ENCODE results near the gene ABCF1.

Gene ABCF1

GRCh38 chr6:30601815-30602641, 30.8 kb downstream of the ABCF1 start:
- no peak for DNase-seq (ENCODE audit: low read depth)

DNA sequence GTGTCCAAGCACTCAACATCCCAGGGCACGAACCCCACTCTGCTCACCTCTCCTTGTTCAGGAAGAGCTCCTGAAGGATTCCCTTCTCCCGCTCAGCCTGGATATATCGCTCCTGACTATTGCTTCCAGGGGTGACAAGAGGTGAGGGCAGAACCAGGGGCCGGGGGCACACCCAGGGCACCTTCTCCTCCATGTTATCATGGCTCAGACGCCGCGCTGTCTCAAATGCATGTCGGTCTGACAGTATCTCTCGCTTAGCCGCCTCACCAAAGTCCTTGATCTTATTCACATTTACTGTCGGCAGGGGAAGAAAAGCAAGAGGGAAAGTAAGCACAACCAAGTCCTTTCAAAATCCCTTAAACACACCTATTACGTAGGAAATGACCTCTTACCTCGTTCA, 32.7 kb downstream of the ABCF1 start:
- no peak for DNase-seq (ENCODE audit: low read depth)

- no peak for DNase-seq (ENCODE audit: low read depth)
Observed at GRCh38 chr6:30610065-30610464, 38.8 kb downstream of the ABCF1 start.

- no peak for DNase-seq (ENCODE audit: low read depth)
Observed at GRCh38 chr6:30611150-30611855, 40.1 kb downstream of the ABCF1 start.

- DNase-seq (ENCODE audit: low read depth) = no peak
Observed at GRCh38 chr6:30611856-30612194, 40.6 kb downstream of the ABCF1 start.

GRCh38 chr6:30612213-30612612, 41.0 kb downstream of the ABCF1 start:
- DNase-seq (ENCODE audit: low read depth) = no peak

DNA sequence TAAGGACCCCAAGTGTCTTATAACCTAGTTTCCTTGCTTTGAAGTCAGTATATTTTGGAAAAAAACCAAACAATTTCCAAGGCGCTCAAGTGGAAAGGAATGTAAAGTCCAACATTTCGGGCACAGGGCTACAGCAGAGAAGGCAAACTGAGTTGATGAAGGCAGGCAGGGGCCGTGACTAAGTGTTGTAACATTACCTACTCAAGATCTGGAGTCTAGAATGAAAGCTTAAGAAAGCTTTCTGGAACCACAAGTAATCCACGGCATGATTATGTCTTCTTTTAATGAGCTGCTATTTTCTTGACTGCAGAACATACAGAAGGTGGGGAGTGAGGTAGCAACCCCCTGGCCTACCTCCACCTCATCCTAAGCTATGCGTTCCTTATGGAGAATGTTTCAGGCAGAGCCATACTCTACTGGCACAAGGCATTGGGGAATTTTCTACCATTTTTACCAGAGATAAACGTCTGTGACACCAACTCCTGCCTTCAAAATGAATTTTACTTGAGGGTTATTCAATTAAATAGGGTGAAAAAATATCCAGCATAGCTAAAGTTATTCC, 41.5 kb downstream of the ABCF1 start:
- DNase-seq (ENCODE audit: low read depth) = no peak

- DNase-seq (ENCODE audit: low read depth) = no peak
Observed at GRCh38 chr6:30613251-30614043, 42.2 kb downstream of the ABCF1 start.

DNA sequence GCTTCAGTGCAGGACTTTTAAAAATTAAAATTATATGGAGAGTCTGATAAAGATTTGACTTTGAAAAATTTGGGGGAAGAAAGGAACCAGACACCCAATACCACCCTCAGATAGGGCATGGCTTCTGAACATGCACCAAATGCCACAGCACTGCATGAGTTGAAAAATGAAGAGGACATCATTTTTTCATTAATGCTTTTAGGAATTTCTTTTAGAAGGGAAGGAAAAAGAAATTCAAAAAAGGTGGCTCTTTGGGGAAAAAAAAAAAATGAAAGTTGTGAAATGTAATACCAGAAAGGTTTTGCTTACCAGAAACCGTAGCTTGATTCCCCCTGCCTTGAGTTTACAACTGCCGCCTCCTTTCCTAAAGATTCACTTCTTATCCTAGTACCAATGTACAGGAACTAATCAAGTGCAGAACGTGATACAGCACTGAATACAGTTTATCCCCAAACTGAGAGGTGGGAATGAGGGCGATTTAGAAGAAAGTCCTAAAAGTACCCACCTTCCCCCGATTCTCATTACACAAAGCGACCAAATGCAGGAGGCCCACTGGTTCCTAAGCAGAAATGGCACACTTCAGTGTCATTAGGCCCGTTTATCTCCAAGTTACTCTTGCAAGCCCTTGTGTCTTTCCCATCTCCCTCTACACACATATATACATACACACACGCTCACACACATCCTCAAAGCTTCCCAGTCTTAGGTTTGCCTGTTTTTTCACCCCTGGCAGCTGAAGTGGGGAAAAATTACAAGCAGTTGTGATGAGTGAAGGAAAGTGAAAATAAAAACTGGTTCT, 43.0 kb downstream of the ABCF1 start:
- no peak for DNase-seq (ENCODE audit: low read depth)

DNA sequence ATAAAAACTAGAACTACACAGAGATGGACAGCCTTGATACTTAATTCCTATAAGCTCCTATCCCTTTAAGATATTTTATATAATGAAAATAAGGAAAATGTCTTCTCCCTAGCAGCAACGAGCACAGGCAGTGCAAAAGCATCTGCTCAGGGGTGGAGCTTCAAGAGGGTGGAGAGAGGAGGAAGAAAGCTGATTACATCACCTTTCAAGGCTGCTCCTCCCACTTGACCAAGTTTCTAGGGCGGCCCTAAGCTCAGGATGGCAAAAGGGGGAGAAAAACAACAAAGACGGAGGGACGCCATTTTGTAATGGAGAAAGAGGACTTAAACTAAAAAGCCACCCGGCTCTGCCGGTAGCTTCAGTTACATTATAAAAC, 43.6 kb downstream of the ABCF1 start:
- DNase-seq (ENCODE audit: low read depth) = peak; percentile 64

DNA sequence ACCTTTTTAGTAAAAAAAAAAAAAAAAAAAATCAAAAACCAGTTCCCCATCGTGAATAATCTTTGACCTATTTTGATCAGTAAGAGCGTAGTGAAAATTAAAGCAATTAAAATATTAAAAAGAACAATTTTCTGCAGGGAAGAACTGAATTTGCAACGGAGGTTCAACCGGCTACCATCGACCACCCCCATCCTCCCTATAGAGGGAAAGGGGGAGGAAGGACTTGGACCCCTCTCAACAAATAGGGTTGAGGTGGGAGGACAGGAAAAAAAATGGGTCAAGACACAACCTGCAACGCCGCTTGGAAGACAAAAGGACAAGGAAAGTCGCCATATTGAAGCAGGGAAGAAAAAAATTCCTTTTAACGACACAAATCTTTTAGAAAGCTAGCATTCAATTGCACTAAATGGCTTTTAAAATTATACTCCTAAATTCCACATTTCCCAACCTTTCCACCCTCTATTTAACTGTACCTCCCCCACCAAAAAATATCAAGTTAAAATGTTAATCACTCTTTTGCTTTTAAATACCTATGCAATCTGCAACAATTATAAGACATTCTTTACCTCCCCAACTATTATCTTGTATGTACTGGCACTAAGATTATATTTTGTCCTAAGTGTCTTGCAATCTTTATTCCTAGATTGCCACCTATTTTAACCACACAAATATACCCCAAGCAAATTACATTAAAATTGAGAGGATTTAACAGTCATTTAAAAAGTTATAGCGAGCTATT, 44.1 kb downstream of the ABCF1 start:
- DNase-seq (ENCODE audit: low read depth) = no peak

DNA sequence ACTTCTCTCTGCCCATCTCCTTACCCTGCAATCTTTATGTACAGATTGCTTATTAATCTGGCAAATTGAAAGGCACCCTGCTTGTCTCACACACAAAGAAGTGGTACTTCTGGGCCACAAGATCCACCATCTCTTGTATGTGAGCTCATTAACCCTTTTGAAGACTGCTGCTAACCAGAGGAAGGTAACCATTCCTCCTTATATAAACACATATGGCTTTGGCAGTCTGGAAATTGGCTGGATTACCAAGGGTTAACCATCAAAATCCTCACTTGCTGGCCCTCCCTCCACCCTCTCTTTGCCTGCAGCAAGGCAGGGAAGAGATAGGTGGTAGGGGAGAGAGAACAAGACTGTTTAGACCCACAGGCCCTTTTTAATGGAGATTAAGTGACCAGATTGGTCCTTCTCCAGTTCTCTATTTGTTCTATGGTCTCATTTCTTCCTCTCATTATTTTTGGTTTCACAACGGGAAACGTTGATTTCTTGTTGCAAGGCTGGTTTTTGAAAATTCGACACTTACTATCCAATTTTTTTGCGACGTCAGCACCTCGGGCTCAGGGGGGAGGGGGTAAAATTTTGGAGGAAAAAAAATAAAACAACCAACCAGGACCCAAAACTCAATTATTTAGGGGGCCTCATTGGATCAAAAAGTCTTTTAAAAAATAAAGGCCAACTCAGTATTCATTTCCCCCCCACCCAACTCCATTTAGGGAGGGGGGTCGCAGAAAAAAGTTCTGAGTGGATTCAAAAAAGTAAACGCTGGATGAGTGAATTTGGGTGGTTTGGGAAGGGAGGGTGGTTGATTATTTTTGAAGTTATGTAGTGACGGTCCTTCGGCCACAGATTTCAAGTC, 44.9 kb downstream of the ABCF1 start:
- no peak for DNase-seq (ENCODE audit: low read depth)

- DNase-seq (ENCODE audit: low read depth) = peak; percentile 94
Observed at GRCh38 chr6:30616811-30617564, 45.7 kb downstream of the ABCF1 start, which contains the start of gene PPP1R10. PPP1R10 (minus strand) TSS chr6:30617243; CDS start chr6:30609944, 7,299 bp downstream.

GRCh38 chr6:30617565-30618269, 46.5 kb downstream of the ABCF1 start, which contains the start of gene MRPS18B:
MRPS18B (plus strand) TSS chr6:30617840; CDS start chr6:30617866, 26 bp downstream.
- DNase-seq (ENCODE audit: low read depth) = peak; percentile 93

- DNase-seq (ENCODE audit: low read depth) = no peak
Observed at GRCh38 chr6:30618270-30618797, 47.1 kb downstream of the ABCF1 start.

DNA sequence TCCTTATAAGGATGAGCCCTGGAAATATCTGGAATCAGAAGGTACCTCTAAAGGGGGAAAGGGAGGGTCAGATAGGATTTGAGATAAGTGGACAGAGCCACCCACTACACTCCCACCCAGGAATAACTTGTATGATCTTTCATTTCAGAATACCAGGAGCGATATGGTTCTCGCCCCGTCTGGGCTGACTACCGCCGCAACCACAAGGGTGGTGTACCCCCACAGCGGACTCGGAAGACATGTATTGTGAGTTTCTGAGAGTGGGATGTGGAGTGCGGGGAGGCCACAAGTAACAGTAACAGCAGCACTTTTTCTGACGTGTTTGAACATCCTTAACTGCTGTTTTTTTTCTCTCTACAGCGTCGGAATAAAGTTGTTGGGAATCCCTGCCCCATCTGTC, 48.3 kb downstream of the ABCF1 start:
- DNase-seq (ENCODE audit: low read depth) = no peak

DNA sequence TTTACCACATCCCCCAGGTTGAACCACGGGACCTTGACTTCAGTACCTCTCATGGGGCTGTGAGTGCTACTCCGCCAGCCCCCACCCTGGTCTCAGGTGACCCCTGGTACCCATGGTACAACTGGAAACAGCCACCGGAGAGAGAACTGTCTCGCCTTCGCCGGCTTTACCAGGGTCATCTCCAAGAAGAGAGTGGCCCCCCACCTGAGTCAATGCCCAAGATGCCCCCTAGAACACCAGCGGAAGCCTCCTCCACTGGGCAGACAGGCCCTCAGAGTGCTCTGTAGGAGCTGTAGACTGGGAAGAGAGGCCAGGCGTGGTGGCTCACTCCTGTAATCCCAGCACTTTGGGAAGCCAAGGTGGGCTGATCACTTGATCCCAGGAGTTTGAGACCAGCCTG, 54.3 kb downstream of the ABCF1 start:
- DNase-seq (ENCODE audit: low read depth) = no peak
